ENCODE measurements around the gene OLFM2.

Gene OLFM2

GRCh38 chr19:9875031-9875627 is 61.2 kb downstream of the OLFM2 start:
- H3K4me1 Mint-ChIP-seq (ENCODE audit: low read depth): no peaks in the 10 kb centered on the region
- H3K27ac Mint-ChIP-seq: no peak overlapping the region
- no peaks in the 10 kb centered on the region for H3K27me3 Mint-ChIP-seq (ENCODE audit: low read depth)
- DNase-seq (ENCODE audit: low spot score): no peak
- H3K9me3 Mint-ChIP-seq: no peaks in the 10 kb centered on the region
- H3K4me3 Mint-ChIP-seq: no peak overlapping the region
- no peaks in the 10 kb centered on the region for H3K36me3 Mint-ChIP-seq (ENCODE audit: low read depth)

GRCh38 chr19:9872618-9873242 is 63.6 kb downstream of the OLFM2 start:
- H3K9me3 Mint-ChIP-seq: no peaks in the 10 kb centered on the region
- H3K27me3 Mint-ChIP-seq (ENCODE audit: low read depth): no peaks in the 10 kb centered on the region
- H3K4me1 Mint-ChIP-seq (ENCODE audit: low read depth): no peaks in the 10 kb centered on the region
- H3K4me3 Mint-ChIP-seq: no peak overlapping the region
- H3K36me3 Mint-ChIP-seq (ENCODE audit: low read depth): no peaks in the 10 kb centered on the region
- no peak for DNase-seq (ENCODE audit: low spot score)
- no peak overlapping the region for H3K27ac Mint-ChIP-seq

- Mint-ChIP-seq H3K4me3 (no peak overlapping the region), H3K27me3 (ENCODE audit: low read depth) (no peaks in the 10 kb centered on the region), H3K27ac (no peak overlapping the region), H3K4me1 (ENCODE audit: low read depth) (peaks cover 2% of the 10 kb centered on the region), H3K36me3 (ENCODE audit: low read depth) (no peaks in the 10 kb centered on the region), H3K9me3 (no peaks in the 10 kb centered on the region)
- DNase-seq (ENCODE audit: low spot score): no peak
Measured at GRCh38 chr19:9871626-9872338, 64.5 kb downstream of the OLFM2 start.

GRCh38 chr19:9868983-9869617 is 67.2 kb downstream of the OLFM2 start:
- no peak overlapping the region for H3K27ac Mint-ChIP-seq
- H3K36me3 Mint-ChIP-seq (ENCODE audit: low read depth): no peaks in the 10 kb centered on the region
- no peak for DNase-seq (ENCODE audit: low spot score)
- H3K9me3 Mint-ChIP-seq: no peaks in the 10 kb centered on the region
- H3K27me3 Mint-ChIP-seq (ENCODE audit: low read depth): no peaks in the 10 kb centered on the region
- no peak overlapping the region for H3K4me3 Mint-ChIP-seq
- peaks cover 23% of the 10 kb centered on the region for H3K4me1 Mint-ChIP-seq (ENCODE audit: low read depth)

- Mint-ChIP-seq H3K27ac (peak overlapping the region; percentile 46), H3K4me1 (ENCODE audit: low read depth) (peaks cover 49% of the 10 kb centered on the region), H3K36me3 (ENCODE audit: low read depth) (no peaks in the 10 kb centered on the region), H3K4me3 (peak overlapping the region; percentile 72), H3K27me3 (ENCODE audit: low read depth) (no peaks in the 10 kb centered on the region), H3K9me3 (no peaks in the 10 kb centered on the region)
- no peak for DNase-seq (ENCODE audit: low spot score)
Measured at GRCh38 chr19:9865732-9866501, 70.4 kb downstream of the OLFM2 start.

- H3K9me3 Mint-ChIP-seq: no peaks in the 10 kb centered on the region
- no peak for DNase-seq (ENCODE audit: low spot score)
- no peaks in the 10 kb centered on the region for H3K36me3 Mint-ChIP-seq (ENCODE audit: low read depth)
- H3K4me3 Mint-ChIP-seq: peak overlapping the region; percentile 84
- peak overlapping the region; percentile 93 for H3K27ac Mint-ChIP-seq
- H3K4me1 Mint-ChIP-seq (ENCODE audit: low read depth): peaks cover 65% of the 10 kb centered on the region
- H3K27me3 Mint-ChIP-seq (ENCODE audit: low read depth): no peaks in the 10 kb centered on the region
Measured at GRCh38 chr19:9863759-9864158, 72.6 kb downstream of the OLFM2 start.

GRCh38 chr19:9862938-9863337 is 73.4 kb downstream of the OLFM2 start:
- Mint-ChIP-seq H3K4me3 (peak overlapping the region; percentile 84), H3K4me1 (ENCODE audit: low read depth) (peaks cover 72% of the 10 kb centered on the region), H3K27me3 (ENCODE audit: low read depth) (no peaks in the 10 kb centered on the region), H3K9me3 (no peaks in the 10 kb centered on the region), H3K36me3 (ENCODE audit: low read depth) (peaks cover under 1% of the 10 kb centered on the region), H3K27ac (peak overlapping the region; percentile 93)
- DNase-seq (ENCODE audit: low spot score): peak; percentile 26

- DNase-seq (ENCODE audit: low spot score): no peak
- Mint-ChIP-seq H3K4me1 (ENCODE audit: low read depth) (peaks cover 80% of the 10 kb centered on the region), H3K9me3 (no peaks in the 10 kb centered on the region), H3K27me3 (ENCODE audit: low read depth) (no peaks in the 10 kb centered on the region), H3K4me3 (no peak overlapping the region), H3K36me3 (ENCODE audit: low read depth) (peaks cover 6% of the 10 kb centered on the region), H3K27ac (peak overlapping the region; percentile 84)
Measured at GRCh38 chr19:9861503-9861902, 74.8 kb downstream of the OLFM2 start.

- H3K27ac Mint-ChIP-seq: no peak overlapping the region
Measured at GRCh38 chr19:9860407-9860806, 75.9 kb downstream of the OLFM2 start.

GRCh38 chr19:9858766-9859165 is 77.5 kb downstream of the OLFM2 start:
- Mint-ChIP-seq H3K27ac (peak overlapping the region; percentile 94), H3K27me3 (ENCODE audit: low read depth) (no peaks in the 10 kb centered on the region), H3K36me3 (ENCODE audit: low read depth) (peaks cover 8% of the 10 kb centered on the region), H3K9me3 (no peaks in the 10 kb centered on the region), H3K4me1 (ENCODE audit: low read depth) (peaks cover 58% of the 10 kb centered on the region), H3K4me3 (peak overlapping the region; percentile 92)
- DNase-seq (ENCODE audit: low spot score): no peak

More at GRCh38 chr19:9860407-9860806, 75.9 kb downstream of the OLFM2 start:
- H3K4me1 Mint-ChIP-seq (ENCODE audit: low read depth): peaks cover 72% of the 10 kb centered on the region
- no peaks in the 10 kb centered on the region for H3K9me3 Mint-ChIP-seq
- peaks cover 6% of the 10 kb centered on the region for H3K36me3 Mint-ChIP-seq (ENCODE audit: low read depth)
- no peaks in the 10 kb centered on the region for H3K27me3 Mint-ChIP-seq (ENCODE audit: low read depth)
- no peak overlapping the region for H3K4me3 Mint-ChIP-seq
- no peak for DNase-seq (ENCODE audit: low spot score)

GRCh38 chr19:9857920-9858746 is 78.2 kb downstream of the OLFM2 start:
- H3K9me3 Mint-ChIP-seq: no peaks in the 10 kb centered on the region
- DNase-seq (ENCODE audit: low spot score): peak; percentile 16
- H3K4me3 Mint-ChIP-seq: peak overlapping the region; percentile 92
- peak overlapping the region; percentile 94 for H3K27ac Mint-ChIP-seq
- H3K36me3 Mint-ChIP-seq (ENCODE audit: low read depth): peaks cover 9% of the 10 kb centered on the region
- peaks cover 52% of the 10 kb centered on the region for H3K4me1 Mint-ChIP-seq (ENCODE audit: low read depth)
- H3K27me3 Mint-ChIP-seq (ENCODE audit: low read depth): no peaks in the 10 kb centered on the region

GRCh38 chr19:9857076-9857721 is 79.1 kb downstream of the OLFM2 start:
- Mint-ChIP-seq H3K27me3 (ENCODE audit: low read depth) (no peaks in the 10 kb centered on the region), H3K4me1 (ENCODE audit: low read depth) (peaks cover 47% of the 10 kb centered on the region), H3K27ac (peak overlapping the region; percentile 46), H3K9me3 (no peaks in the 10 kb centered on the region), H3K4me3 (peak overlapping the region; percentile 92), H3K36me3 (ENCODE audit: low read depth) (peaks cover 12% of the 10 kb centered on the region)
- DNase-seq (ENCODE audit: low spot score): no peak

All from T-helper 2 cell treated with Interferon-gamma antibody and Interleukin-4, amounts not matched to agents 5 μg/mL and 100 μg/mL, for 36 hours (primary cell).